BJ (cell line): Measurements from ENCODE around the gene CFAP410. TPM values are rescaled to one million over a fixed set of nuclear protein-coding genes. Genes with fewer than 3 reads are reported as not detected.
A peak's percentile ranks its signal among the peaks of the same experiment; 100 is the strongest.

Experiments
- CTCF ChIA-PET: fragments of 350-600 bp; formaldehyde crosslinking; extraction: SDS; loops from one replicate; lab custom pipeline; 2021; ENCODE audit warnings: antibody characterized with exemption, inconsistent platforms; lab: Yijun Ruan, JAX
- POLR2A ChIA-PET: fragments of 300-600 bp; sonication (Branson Sonifier 250); formaldehyde crosslinking; extraction: SDS; loops from one replicate; lab custom pipeline; 2021; ENCODE audit warnings: antibody characterized with exemption; lab: Charles Lee
- DNase-seq: peaks from one replicate; pipeline ENCODE4 v3.0.0-alpha.2; 2011; ENCODE audit warnings: low read depth
- H3K27me3 ChIP-seq: 2 replicates; pipeline ENCODE4 v1.6.0; 2011; ENCODE audit warnings: low read length; ENCODE audit not compliant: control insufficient read depth, insufficient read depth
- H3K36me3 ChIP-seq: 2 replicates; pipeline ENCODE4 v1.5.1; 2011; ENCODE audit warnings: low read length; ENCODE audit not compliant: control insufficient read depth, insufficient read depth
- H3K4me3 ChIP-seq: 2 replicates; pipeline ENCODE4 v1.5.1; 2011; ENCODE audit warnings: low read depth, mild to moderate bottlenecking, control low read depth, low read length
- CTCF ChIP-seq: IDR thresholded peaks from 2 replicates; pipeline ENCODE4 v1.5.1; 2011; ENCODE audit warnings: low read depth, mild to moderate bottlenecking, control low read depth, inconsistent platforms, low read length, moderate library complexity; ENCODE audit not compliant: insufficient read depth
- polyA plus RNA-seq: library from polyadenylated mRNA; depleted of rRNA; stranded (reverse); fragments of >200 nt; gene quantifications from 2 replicates; pipeline ENCODE4 v1.2.3, GENCODE V29; 2011

Gene CFAP410
- polyA plus RNA-seq, 1 experiment, result 13.5 TPM

DNA sequence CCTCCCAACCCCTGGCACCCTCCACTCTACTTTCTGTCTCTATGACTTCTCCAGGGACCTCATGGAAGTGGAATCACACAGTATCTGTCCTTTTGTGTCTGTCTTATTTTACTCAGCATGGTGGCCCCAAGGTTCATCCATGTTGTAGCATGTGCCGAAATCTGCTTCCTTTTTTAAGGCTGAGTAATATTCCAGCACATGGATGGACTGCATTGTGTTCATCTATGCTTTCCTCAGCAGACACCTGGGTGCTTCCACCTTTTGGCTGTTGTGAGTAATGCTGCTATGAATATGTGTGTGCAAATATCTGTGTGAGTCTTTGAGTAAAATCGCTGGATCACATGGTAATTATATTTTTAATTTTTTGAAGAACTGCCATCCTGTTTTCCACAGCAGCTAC is 40.9 kb downstream of the CFAP410 start:
- POLR2A ChIA-PET, result no interaction called here
- no peaks in the 10 kb centered on the region for H3K27me3 ChIP-seq
- peak; percentile 31; the same call in 1 of the 2 replicates for TF ChIP-seq CTCF
- DNase-seq, result no peak
- CTCF ChIA-PET, result interaction anchor here (0.6 to 1.7 kb wide), 13 partner anchors 9 to 495 kb away, joined by 3 to 9 read pairs (median 3); no protein-coding TSS in a partner anchor
- H3K36me3 ChIP-seq, result 0 out of 2 replicates have a peak, but pooled peaks cover 2% of the 10 kb centered on the region
- no peak overlapping the region for H3K4me3 ChIP-seq

- H3K36me3 ChIP-seq, result 0 out of 2 replicates have a peak, but pooled peaks cover 2% of the 10 kb centered on the region
- no peak overlapping the region for H3K4me3 ChIP-seq
- peak; percentile 85 for TF ChIP-seq CTCF
- no peak for DNase-seq
- POLR2A ChIA-PET, result no interaction called here
- CTCF ChIA-PET, result interaction anchor here (0.6 to 1.7 kb wide), 13 partner anchors 10 to 495 kb away, joined by 3 to 9 read pairs (median 3); no protein-coding TSS in a partner anchor
- no peaks in the 10 kb centered on the region for H3K27me3 ChIP-seq
Measured at GRCh38 chr21:44297525-44298290, 41.5 kb downstream of the CFAP410 start.

DNA sequence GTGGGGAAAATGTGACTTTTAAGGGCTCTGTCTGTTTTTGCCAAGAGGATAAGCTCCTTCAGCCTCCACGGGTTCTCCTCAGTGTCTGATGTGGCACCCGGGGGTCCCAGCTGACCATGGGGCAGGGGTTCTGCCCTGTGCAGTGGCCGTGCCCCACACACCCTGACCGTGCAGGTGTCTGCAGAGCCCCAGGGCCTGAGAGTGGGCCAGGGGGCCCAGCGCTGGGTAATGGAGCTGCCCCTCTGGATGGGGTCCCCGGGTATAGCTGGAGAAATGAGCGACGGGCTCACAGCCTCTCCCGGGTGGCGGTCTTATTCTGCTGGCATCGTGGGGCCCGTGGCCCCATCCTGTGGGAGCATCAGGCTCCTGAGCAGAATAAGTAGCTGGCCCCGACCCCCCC is 42.3 kb downstream of the CFAP410 start:
- no peak overlapping the region for H3K4me3 ChIP-seq
- TF ChIP-seq CTCF, result no peak
- ChIA-PET CTCF (interaction anchor here (1.1 to 1.5 kb wide), 4 partner anchors 10 to 283 kb away, joined by 3 to 9 read pairs (median 4); no protein-coding TSS in a partner anchor), POLR2A (no interaction called here)
- H3K36me3 ChIP-seq, result no peaks in the 10 kb centered on the region
- no peaks in the 10 kb centered on the region for H3K27me3 ChIP-seq
- no peak for DNase-seq

GRCh38 chr21:44296103-44296519 is 43.1 kb downstream of the CFAP410 start:
- no peak overlapping the region for H3K4me3 ChIP-seq
- ChIA-PET POLR2A (no interaction called here), CTCF (interaction anchor here (1.2 kb wide), 2 partner anchors 8 to 44 kb away, joined by 3 to 4 read pairs; partner anchors contain the start of gene CFAP410)
- TF ChIP-seq CTCF, result no peak
- DNase-seq, result no peak
- H3K27me3 ChIP-seq, result no peaks in the 10 kb centered on the region
- no peaks in the 10 kb centered on the region for H3K36me3 ChIP-seq

DNA sequence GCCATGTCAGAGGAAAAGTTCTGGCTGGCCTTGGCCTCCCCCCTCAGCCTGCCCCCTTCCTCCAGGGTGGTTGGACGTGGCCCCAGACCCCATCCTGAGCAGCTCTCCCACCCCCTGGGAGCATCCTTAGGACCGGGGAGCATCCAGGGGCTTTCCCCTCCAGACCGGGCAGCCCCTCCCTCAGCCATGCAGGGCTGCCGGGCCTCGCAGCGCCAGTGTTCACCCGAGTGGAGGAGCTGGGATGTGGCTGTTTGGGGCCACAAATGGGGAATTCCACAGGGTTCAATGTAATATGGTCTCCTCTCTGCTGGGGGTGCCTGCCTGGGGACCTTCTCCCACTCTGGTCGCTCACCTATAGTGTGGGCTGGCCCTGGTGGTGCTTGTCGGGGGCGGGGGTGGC is 43.5 kb downstream of the CFAP410 start:
- H3K4me3 ChIP-seq, result no peak overlapping the region
- no peak for DNase-seq
- no peaks in the 10 kb centered on the region for H3K36me3 ChIP-seq
- ChIA-PET POLR2A (no interaction called here), CTCF (interaction anchor here (0.6 to 1.2 kb wide), 3 partner anchors 8 to 1264 kb away, joined by 3 to 4 read pairs (median 3); partner anchors contain the start of gene CFAP410)
- no peak for TF ChIP-seq CTCF
- H3K27me3 ChIP-seq, result no peaks in the 10 kb centered on the region
